GM12874 (cell line): ENCODE results near the gene MAGEA10.

ENCODE experiments used
- CTCF ChIP-seq: IDR thresholded peaks from 2 replicates; pipeline ENCODE4 v1.5.1; 2011; ENCODE audit warnings: low read depth, mild to moderate bottlenecking, control low read depth, low read length, moderate library complexity; ENCODE audit not compliant: insufficient read depth

The MAGEA10 gene

GRCh38 chrX:152154050-152154449 lies 15.7 kb upstream of the MAGEA10 start:
- no peak for TF ChIP-seq CTCF

- TF ChIP-seq CTCF: no peak
These were observed 12.9 kb upstream of the MAGEA10 start for GRCh38 chrX:152151256-152151655.

- TF ChIP-seq CTCF: no peak
These were observed 11.3 kb upstream of the MAGEA10 start for GRCh38 chrX:152149648-152150047.

GRCh38 chrX:152139589-152139988 lies 1.2 kb upstream of the MAGEA10 start:
- no peak for TF ChIP-seq CTCF

- TF ChIP-seq CTCF: no peak
These were observed 498 bp downstream of the MAGEA10 start for GRCh38 chrX:152137771-152138387.

GRCh38 chrX:152136312-152136711 lies 2.1 kb downstream of the MAGEA10 start:
- TF ChIP-seq CTCF: no peak

- TF ChIP-seq CTCF: no peak
These were observed 6.9 kb downstream of the MAGEA10 start for GRCh38 chrX:152131525-152131924.

GRCh38 chrX:152117305-152117704 lies 21.1 kb downstream of the MAGEA10 start:
- no peak for TF ChIP-seq CTCF
